DND-41 (cell line): ENCODE data around the gene ANGPTL8.

Experiments used
- ATAC-seq: fragments of 200-7000 bp; cut with Tn5 transposase; 3 replicates; pipeline ENCODE4 v1.9.1; 2021; ENCODE audit warnings: low read depth; ENCODE audit not compliant: insufficient read depth
- DNase-seq: peaks from one replicate; pipeline ENCODE4 v3.0.0-alpha.2; 2020
- H2AFZ ChIP-seq: 2 replicates; pipeline ENCODE4 v1.6.0; 2012; ENCODE audit warnings: low read depth, low read length
- H3K27ac ChIP-seq: 2 replicates; pipeline ENCODE4 v1.5.1; 2012; ENCODE audit warnings: low read length, inconsistent platforms
- H3K27me3 ChIP-seq: fragments of 200-600 bp; sonication (generic); 2 replicates; pipeline ENCODE4 v1.6.0; 2012; ENCODE audit warnings: low read length, mild to moderate bottlenecking, inconsistent platforms; ENCODE audit not compliant: insufficient read depth, poor library complexity
- H3K36me3 ChIP-seq: 2 replicates; pipeline ENCODE4 v1.5.1; 2012; ENCODE audit warnings: low read length, inconsistent platforms; ENCODE audit not compliant: insufficient read depth
- H3K4me1 ChIP-seq: 2 replicates; pipeline ENCODE4 v1.5.1; 2012; ENCODE audit warnings: mild to moderate bottlenecking, low read length; ENCODE audit not compliant: insufficient read depth
- H3K4me2 ChIP-seq: 2 replicates; pipeline ENCODE4 v1.6.0; 2012; ENCODE audit warnings: mild to moderate bottlenecking, moderate library complexity, low read length, inconsistent platforms; ENCODE audit not compliant: insufficient read depth
- H3K4me3 ChIP-seq, 2 experiments: fragments of 200-600 bp in 1 of 2; shearing (Covaris generic) in 1 of 2; 2 replicates each; pipeline ENCODE4 v1.5.1; 2012 to 2016; ENCODE audit warnings: inconsistent platforms in 2 of 2, low read length in 2 of 2, mild to moderate bottlenecking in 2 of 2, low read depth in 1 of 2, moderate library complexity in 1 of 2
- H3K79me2 ChIP-seq: 2 replicates; pipeline ENCODE4 v1.6.0; 2012; ENCODE audit warnings: low read length, inconsistent platforms; ENCODE audit not compliant: insufficient read depth
- H3K9ac ChIP-seq: 2 replicates; pipeline ENCODE4 v1.6.0; 2012; ENCODE audit warnings: low read depth, mild to moderate bottlenecking, inconsistent platforms, low read length, moderate library complexity
- H3K9me3 ChIP-seq: 2 replicates; pipeline ENCODE4 v1.5.1; 2012; ENCODE audit warnings: low read length, moderate library complexity, mild to moderate bottlenecking, inconsistent platforms; ENCODE audit not compliant: insufficient read depth, severe bottlenecking
- H4K20me1 ChIP-seq: 2 replicates; pipeline ENCODE4 v1.6.0; 2012; ENCODE audit warnings: low read length; ENCODE audit not compliant: insufficient read depth
- EZH2 ChIP-seq: IDR thresholded peaks from 3 replicates; pipeline ENCODE4 v1.6.1; 2012; ENCODE audit warnings: borderline replicate concordance, low read depth, mild to moderate bottlenecking, moderate library complexity, low read length, inconsistent platforms; ENCODE audit not compliant: severe bottlenecking
- TF ChIP-seq, protein P1 (sequence below): IDR thresholded peaks from 2 replicates; pipeline ENCODE4 v1.5.1; 2012; ENCODE audit warnings: borderline replicate concordance, low read length, moderate library complexity, mild to moderate bottlenecking; ENCODE audit not compliant: poor library complexity, severe bottlenecking; ENCODE audit errors: extremely low read depth

ANGPTL8 gene

DNA sequence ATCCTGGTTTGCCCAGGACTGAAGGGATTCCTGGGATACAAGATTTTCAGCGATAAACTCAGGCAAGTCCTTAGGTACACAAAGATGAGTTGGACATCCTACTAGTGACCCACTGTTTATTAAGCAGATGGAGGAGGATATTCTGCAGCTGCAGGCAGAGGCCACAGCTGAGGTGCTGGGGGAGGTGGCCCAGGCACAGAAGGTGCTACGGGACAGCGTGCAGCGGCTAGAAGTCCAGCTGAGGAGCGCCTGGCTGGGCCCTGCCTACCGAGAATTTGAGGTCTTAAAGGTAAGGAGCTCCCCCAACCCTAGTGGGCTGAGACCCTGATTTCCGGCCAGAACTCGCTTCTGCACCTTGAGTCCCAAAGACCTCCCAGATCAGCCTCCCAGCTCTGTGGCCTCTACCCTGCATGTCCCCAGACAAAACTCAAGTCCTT, 607 bp downstream of the ANGPTL8 start:
- H3K4me3 ChIP-seq, result no peak overlapping the region
- H4K20me1 ChIP-seq, result no peaks in the 10 kb centered on the region
- H3K79me2 ChIP-seq, result no peaks in the 10 kb centered on the region
- no peak overlapping the region for H3K27ac ChIP-seq
- DNase-seq, result no peak
- no peak for ATAC-seq
- no peak overlapping the region for H3K4me2 ChIP-seq
- no peaks in the 10 kb centered on the region for H3K9me3 ChIP-seq
- no peak for TF ChIP-seq EZH2
- no peak overlapping the region for H3K9ac ChIP-seq
- H3K4me1 ChIP-seq, result peaks cover 2% of the 10 kb centered on the region; the same call in 1 of the 2 replicates
- H2AFZ ChIP-seq, result no peak overlapping the region
- no peaks in the 10 kb centered on the region for H3K27me3 ChIP-seq
- H3K36me3 ChIP-seq, result no peaks in the 10 kb centered on the region

DNA sequence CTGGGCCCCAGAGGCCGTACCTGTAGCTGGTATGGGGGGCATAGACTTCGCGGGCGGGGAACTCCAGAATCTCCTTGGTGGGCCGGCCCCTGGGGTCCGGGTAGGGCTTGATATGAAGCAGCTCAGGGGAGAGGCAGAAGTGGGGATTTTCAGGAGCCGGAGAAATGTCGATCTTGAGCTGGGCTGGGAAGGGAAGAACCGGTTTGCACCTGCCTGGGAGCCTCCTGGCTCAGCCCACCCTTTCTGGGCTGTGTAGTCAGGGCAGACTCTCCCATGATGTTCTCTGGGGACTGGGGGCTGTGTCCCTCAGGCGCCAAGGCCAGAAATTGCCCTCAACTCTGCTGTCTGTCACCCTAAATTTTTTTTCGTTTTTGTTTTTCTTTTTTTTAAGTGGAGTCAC, 2.6 kb downstream of the ANGPTL8 start:
- no peak for TF ChIP-seq EZH2
- TF ChIP-seq, protein P1, sequence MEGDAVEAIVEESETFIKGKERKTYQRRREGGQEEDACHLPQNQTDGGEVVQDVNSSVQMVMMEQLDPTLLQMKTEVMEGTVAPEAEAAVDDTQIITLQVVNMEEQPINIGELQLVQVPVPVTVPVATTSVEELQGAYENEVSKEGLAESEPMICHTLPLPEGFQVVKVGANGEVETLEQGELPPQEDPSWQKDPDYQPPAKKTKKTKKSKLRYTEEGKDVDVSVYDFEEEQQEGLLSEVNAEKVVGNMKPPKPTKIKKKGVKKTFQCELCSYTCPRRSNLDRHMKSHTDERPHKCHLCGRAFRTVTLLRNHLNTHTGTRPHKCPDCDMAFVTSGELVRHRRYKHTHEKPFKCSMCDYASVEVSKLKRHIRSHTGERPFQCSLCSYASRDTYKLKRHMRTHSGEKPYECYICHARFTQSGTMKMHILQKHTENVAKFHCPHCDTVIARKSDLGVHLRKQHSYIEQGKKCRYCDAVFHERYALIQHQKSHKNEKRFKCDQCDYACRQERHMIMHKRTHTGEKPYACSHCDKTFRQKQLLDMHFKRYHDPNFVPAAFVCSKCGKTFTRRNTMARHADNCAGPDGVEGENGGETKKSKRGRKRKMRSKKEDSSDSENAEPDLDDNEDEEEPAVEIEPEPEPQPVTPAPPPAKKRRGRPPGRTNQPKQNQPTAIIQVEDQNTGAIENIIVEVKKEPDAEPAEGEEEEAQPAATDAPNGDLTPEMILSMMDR, result no peak
- Histone ChIP-seq H3K9me3 (no peaks in the 10 kb centered on the region), H3K4me2 (no peak overlapping the region), H3K4me3 (no peak overlapping the region), H3K36me3 (no peaks in the 10 kb centered on the region), H3K9ac (no peak overlapping the region), H2AFZ (no peak overlapping the region), H3K79me2 (no peaks in the 10 kb centered on the region), H4K20me1 (no peaks in the 10 kb centered on the region), H3K27me3 (no peaks in the 10 kb centered on the region), H3K4me1 (peaks cover 2% of the 10 kb centered on the region; the same call in 1 of the 2 replicates), H3K27ac (no peak overlapping the region)
- no peak for ATAC-seq
- DNase-seq, result no peak

DNA sequence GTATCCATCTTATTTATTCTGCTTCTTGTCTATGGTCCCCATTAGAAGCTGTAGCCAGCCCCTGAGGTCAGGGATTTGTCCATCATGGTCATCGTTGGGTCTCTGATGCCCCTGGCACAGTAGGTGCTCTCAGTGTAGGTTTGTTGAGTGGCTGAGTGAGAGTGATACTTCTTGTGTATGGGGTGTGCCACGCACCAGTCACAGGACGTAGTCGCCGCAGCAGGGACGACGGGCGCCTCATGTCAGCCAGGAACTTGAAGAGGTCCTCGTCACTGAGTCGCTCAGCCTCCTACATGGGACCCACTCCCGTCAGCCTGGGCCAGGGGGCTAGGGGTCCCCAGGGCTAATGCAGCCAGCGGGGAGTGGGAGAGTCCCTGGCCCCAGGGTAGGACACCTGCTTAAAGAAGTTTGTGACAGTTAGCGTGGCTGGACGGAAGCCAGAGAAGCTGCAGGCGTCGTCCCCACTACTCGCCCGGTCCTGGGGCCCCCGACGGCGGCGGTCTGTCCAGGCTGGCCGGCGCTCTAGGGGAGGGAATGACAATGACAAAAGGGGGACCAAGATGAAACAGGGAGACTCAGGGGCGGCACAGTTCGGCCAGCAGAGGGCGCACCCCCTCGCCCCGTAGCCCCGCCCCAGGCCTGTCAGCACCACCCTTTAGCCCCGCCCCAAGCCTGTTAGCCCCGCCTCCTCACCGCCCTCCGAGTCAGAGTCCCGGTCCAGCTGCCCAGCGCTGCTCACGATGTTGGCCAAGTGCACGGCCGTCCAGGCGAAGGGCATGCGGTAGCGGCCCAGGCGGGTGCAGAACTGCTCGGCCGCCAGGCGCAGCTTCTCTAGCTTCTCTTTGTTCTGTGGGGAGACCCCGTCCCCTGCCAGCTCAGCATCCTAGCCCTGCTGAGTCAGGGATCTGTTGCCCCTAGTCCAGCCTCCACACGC, 3.7 kb downstream of the ANGPTL8 start:
- Histone ChIP-seq H3K4me3 (no peak overlapping the region), H3K4me2 (no peak overlapping the region), H2AFZ (no peak overlapping the region), H3K9me3 (no peaks in the 10 kb centered on the region), H3K79me2 (no peaks in the 10 kb centered on the region), H4K20me1 (no peaks in the 10 kb centered on the region), H3K4me1 (peaks cover 2% of the 10 kb centered on the region; the same call in 1 of the 2 replicates), H3K36me3 (no peaks in the 10 kb centered on the region), H3K27ac (no peak overlapping the region), H3K9ac (no peak overlapping the region), H3K27me3 (no peaks in the 10 kb centered on the region)
- ATAC-seq, result peak; percentile 94
- peak; percentile 77 for DNase-seq
- TF ChIP-seq EZH2, result no peak
- TF ChIP-seq, protein P1, result peak; percentile 59

DNA sequence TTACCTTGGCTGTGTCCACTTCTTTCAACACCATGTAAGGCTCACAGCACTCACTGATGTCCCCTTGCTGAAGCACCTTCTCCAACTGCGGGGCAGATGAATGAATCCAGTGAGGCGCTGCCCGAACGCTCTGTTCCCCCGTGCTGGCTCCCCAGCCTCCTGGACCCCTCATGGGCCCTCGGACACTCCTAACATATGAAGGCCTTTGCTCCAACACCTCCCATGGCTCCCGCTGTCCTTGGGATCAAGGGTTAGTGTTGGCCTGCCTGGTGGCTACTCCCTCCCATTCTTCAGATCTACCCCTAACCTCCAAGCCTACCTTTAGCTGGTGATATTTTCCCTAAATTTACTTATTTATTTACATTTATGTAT, 4.4 kb downstream of the ANGPTL8 start:
- peaks cover 2% of the 10 kb centered on the region; the same call in 1 of the 2 replicates for H3K4me1 ChIP-seq
- DNase-seq, result no peak
- no peak overlapping the region for H2AFZ ChIP-seq
- H3K9me3 ChIP-seq, result no peaks in the 10 kb centered on the region
- no peak overlapping the region for H3K9ac ChIP-seq
- no peak for ATAC-seq
- no peak overlapping the region for H3K27ac ChIP-seq
- no peak overlapping the region for H3K4me3 ChIP-seq
- no peaks in the 10 kb centered on the region for H3K27me3 ChIP-seq
- H3K79me2 ChIP-seq, result no peaks in the 10 kb centered on the region
- H3K4me2 ChIP-seq, result no peak overlapping the region
- no peaks in the 10 kb centered on the region for H3K36me3 ChIP-seq
- no peaks in the 10 kb centered on the region for H4K20me1 ChIP-seq
- TF ChIP-seq, protein P1, result no peak
- no peak for TF ChIP-seq EZH2
